Measurements from ENCODE around the gene FUS. TPM values are rescaled to one million over a fixed set of nuclear protein-coding genes. Genes with fewer than 3 reads are reported as not detected.

The FUS gene
- total and polyA plus RNA-seq, 9 of the 15 experiments (the other 6 are each of a cell fraction or from before 2014, with no cell fraction given) = 43.9 to 575 (median 87.2) TPM

GRCh38 chr16:31213342-31213741 lies 33.4 kb downstream of the FUS start:
- ATAC-seq (no peak), DNase-seq (ENCODE audit: extremely low read depth in 1 of 4, low spot score in 3 of 4) (no peak), FAIRE-seq (no peak)
- no TSS peak for BruUV-seq (replicated peaks)
- intact Hi-C loops (cut with micrococcal nuclease) (no loop called here), in situ Hi-C loops (cut with MboI) (no loop called here)
- ChIA-PET CTCF (ENCODE audit: low intra/inter-chr PET ratio) (no interaction called here), POLR2A (interaction anchor here (0.6 to 4.0 kb wide), 7 partner anchors 8 to 19 kb away, joined by 3 to 33 read pairs (median 5); partner anchors contain the start of gene PYCARD)
- H2AFZ ChIP-seq (ENCODE audit: low read depth, low read length) = no peak overlapping the region
- H3K4me1 ChIP-seq (replicated peaks in 1 of 2; ENCODE audit: control insufficient read depth in 2 of 2, insufficient read depth in 2 of 2, low read length in 2 of 2) = peaks cover 0 to 35% of the 10 kb centered on the region in 2 experiments; a peak in 4 of 5 replicates
- no peak overlapping the region for H3K4me3 ChIP-seq
- no peak overlapping the region for H3K27ac ChIP-seq (ENCODE audit: extremely low read depth, low read depth, low read length)
- H4K20me1 ChIP-seq (replicated peaks; ENCODE audit: control insufficient read depth, insufficient read depth, low read length) = no peaks in the 10 kb centered on the region
- H3K9me1 ChIP-seq (ENCODE audit: control insufficient read depth, insufficient read depth, low read length) = no peaks in the 10 kb centered on the region
- H3K4me2 ChIP-seq (ENCODE audit: insufficient read depth, low read length) = no peak overlapping the region
- no peaks in the 10 kb centered on the region for H3K36me3 ChIP-seq (ENCODE audit: control insufficient read depth, insufficient read depth, low read length)
- H3K9me3 ChIP-seq (replicated peaks; ENCODE audit: control insufficient read depth, insufficient read depth, low read depth, low read length) = no peaks in the 10 kb centered on the region
- H3K27me3 ChIP-seq (ENCODE audit: control insufficient read depth in 2 of 2, insufficient read depth in 2 of 2, low read length in 2 of 2) = no peaks in the 10 kb centered on the region
- TF ChIP-seq ZNF24 (IDR thresholded peaks at IDR 0.05) (peak; percentile 76), HES1 (IDR thresholded peaks at IDR 0.05; ENCODE audit: low read depth) (no peak)
- H3K79me2 ChIP-seq (ENCODE audit: control insufficient read depth, insufficient read depth, low read length) = no peaks in the 10 kb centered on the region
- peak overlapping the region in 1 of 2 experiments; percentile 58; a peak in 1 of 4 replicates for H3K9ac ChIP-seq (ENCODE audit: insufficient read depth in 1 of 2, low read depth in 2 of 2, low read length in 2 of 2)
- 67% methylated on average over 1 of the region's 1 CpG for WGBS (ENCODE audit: insufficient coverage, low coverage, missing lambda C conversion rate)

- no peak for ATAC-seq
- BruUV-seq (replicated peaks) = no TSS peak
- H3K36me3 ChIP-seq (ENCODE audit: control insufficient read depth, insufficient read depth, low read length) = no peaks in the 10 kb centered on the region
- H3K9me3 ChIP-seq (replicated peaks; ENCODE audit: control insufficient read depth, insufficient read depth, low read depth, low read length) = no peaks in the 10 kb centered on the region
- no peaks in the 10 kb centered on the region for H3K79me2 ChIP-seq (ENCODE audit: control insufficient read depth, insufficient read depth, low read length)
- TF ChIP-seq KAT2B (IDR thresholded peaks at IDR 0.05; ENCODE audit: low read depth, low read length) = no peak
- peak; percentile 49; the same call in 1 of the 2 replicates for TF ChIP-seq SPI1 (IDR thresholded peaks at IDR 0.05; ENCODE audit: borderline replicate concordance, low read depth, low read length)
- H3K27me3 ChIP-seq (ENCODE audit: control insufficient read depth in 2 of 2, insufficient read depth in 2 of 2, low read length in 2 of 2) = no peaks in the 10 kb centered on the region
- no peaks in the 10 kb centered on the region for H4K20me1 ChIP-seq (replicated peaks; ENCODE audit: control insufficient read depth, insufficient read depth, low read length)
- peak in 1 of 4 experiments; percentile 7 for DNase-seq (ENCODE audit: extremely low read depth in 1 of 4, low spot score in 3 of 4)
- peak within 1 kb of the TSS; percentile 41; the same call in 1 of the 2 replicates for H3K4me3 ChIP-seq
- intact Hi-C loops (cut with micrococcal nuclease) (no loop called here), in situ Hi-C loops (cut with MboI) (no loop called here)
- FAIRE-seq = no peak
- ChIA-PET POLR2A (interaction anchor here (0.6 to 4.0 kb wide), 8 partner anchors 9 to 25 kb away, joined by 3 to 33 read pairs (median 4); partner anchors contain the start of gene PYCARD), CTCF (ENCODE audit: low intra/inter-chr PET ratio) (no interaction called here)
- no peak within 1 kb of the TSS for H3K27ac ChIP-seq (ENCODE audit: extremely low read depth, low read depth, low read length)
- peak within 1 kb of the TSS in 1 of 2 experiments; percentile 88; a peak in 2 of 4 replicates for H3K9ac ChIP-seq (ENCODE audit: insufficient read depth in 1 of 2, low read depth in 2 of 2, low read length in 2 of 2)
- WGBS (ENCODE audit: insufficient coverage, low coverage, missing lambda C conversion rate) = 80% methylated on average over 20 of the region's 25 CpGs
- no peaks in the 10 kb centered on the region for H3K9me1 ChIP-seq (ENCODE audit: control insufficient read depth, insufficient read depth, low read length)
- H2AFZ ChIP-seq (ENCODE audit: low read depth, low read length) = peak within 1 kb of the TSS; percentile 80
- peaks cover 0 to 38% of the 10 kb centered on the region in 2 experiments; a peak in 4 of 5 replicates for H3K4me1 ChIP-seq (replicated peaks in 1 of 2; ENCODE audit: control insufficient read depth in 2 of 2, insufficient read depth in 2 of 2, low read length in 2 of 2)
- peak within 1 kb of the TSS; percentile 75 for H3K4me2 ChIP-seq (ENCODE audit: insufficient read depth, low read length)
Observed at GRCh38 chr16:31213877-31214707, 34.2 kb downstream of the FUS start, which contains the start of gene TRIM72. TRIM72 (plus strand) TSS chr16:31214119; CDS start chr16:31214739, 620 bp downstream.
